B cell (primary cell): ENCODE results near the gene COL11A1. TPM values are rescaled to one million over a fixed set of nuclear protein-coding genes. Genes with fewer than 3 reads are reported as not detected.

ENCODE experiments used
- ATAC-seq: fragments of 200-7000 bp; cut with Tn5 transposase; one replicate; pipeline ENCODE4 v1.10.0; 2021; ENCODE audit warnings: low read depth, mild to moderate bottlenecking, moderate number of reproducible peaks, moderate library complexity
- CTCF ChIA-PET: fragments of 350-600 bp; sonication (Branson Sonifier 250); formaldehyde crosslinking; loops from one replicate; lab custom pipeline; 2021; ENCODE audit warnings: antibody characterized with exemption, inconsistent platforms; lab: Charles Lee
- POLR2A ChIA-PET: fragments of 350-600 bp; sonication (Branson Sonifier 250); formaldehyde crosslinking; loops from one replicate; lab custom pipeline; 2021; ENCODE audit warnings: antibody characterized with exemption; lab: Charles Lee
- DNase-seq: peaks from one replicate; pipeline ENCODE4 v3.0.0; 2013
- H2AFZ ChIP-seq: 2 replicates; pipeline ENCODE4 v1.6.1; 2012; ENCODE audit warnings: mild to moderate bottlenecking, low read depth, low read length; ENCODE audit not compliant: insufficient read depth, poor library complexity, severe bottlenecking
- H3K27ac ChIP-seq, 2 donors: 1 replicate in 1 of 2; 2 replicates in 1 of 2; pipeline ENCODE4 v1.5.1; 2012 to 2013; ENCODE audit warnings: low read length in 2 of 2, mild to moderate bottlenecking in 2 of 2, moderate library complexity in 1 of 2
- H3K27me3 ChIP-seq, 4 experiments: fragments of 200-600 bp in 1 of 4; sonication (generic) in 1 of 4; replicated peaks in 1 of 4; 1 replicate in 2 of 4; 2 replicates in 2 of 4; pipeline versions ENCODE4 v1.6.1 to v1.7.0; 2013 to 2016; ENCODE audit warnings: low read length in 3 of 4, mild to moderate bottlenecking in 2 of 4, mixed read lengths in 1 of 4, moderate library complexity in 1 of 4; ENCODE audit not compliant: insufficient read depth in 4 of 4, control insufficient read depth in 3 of 4; ENCODE audit errors: control extremely low read depth in 1 of 4
- H3K36me3 ChIP-seq, 2 experiments: replicated peaks in 1 of 2; 1 replicate in 1 of 2; 2 replicates in 1 of 2; pipeline versions ENCODE4 v1.6.1 to v1.7.1; 2013; ENCODE audit warnings: low read length in 1 of 2; ENCODE audit not compliant: insufficient read depth in 2 of 2, control insufficient read depth in 1 of 2; ENCODE audit errors: control extremely low read depth in 1 of 2, extremely low read depth in 1 of 2
- H3K4me1 ChIP-seq, 2 donors: fragments of 200-600 bp in 1 of 2; sonication (generic) in 1 of 2; 1 replicate in 1 of 2; 2 replicates in 1 of 2; pipeline versions ENCODE4 v1.5.1 to v1.6.1; 2013 to 2017; ENCODE audit warnings: low read length in 2 of 2; ENCODE audit not compliant: control insufficient read depth in 2 of 2, insufficient read depth in 2 of 2
- H3K4me2 ChIP-seq: replicated peaks from 2 replicates; pipeline ENCODE3; 2012; ENCODE audit warnings: mild to moderate bottlenecking, low read depth, low read length; ENCODE audit not compliant: poor library complexity, severe bottlenecking
- H3K4me3 ChIP-seq, 5 experiments: fragments of 200-600 bp in 1 of 5; sonication (generic) in 1 of 5; 1 replicate in 3 of 5; 2 replicates in 2 of 5; pipeline versions ENCODE4 v1.5.1 to v1.7.0; 2011 to 2016; ENCODE audit warnings: low read length in 4 of 5, mild to moderate bottlenecking in 4 of 5, low read depth in 2 of 5, control low read depth in 1 of 5, moderate library complexity in 1 of 5; ENCODE audit not compliant: insufficient read depth in 1 of 5; ENCODE audit errors: control extremely low read depth in 1 of 5, extremely low read depth in 1 of 5
- H3K79me2 ChIP-seq: fragments of 200-600 bp; sonication (generic); one replicate; pipeline ENCODE4 v1.6.0; 2016; ENCODE audit warnings: low read length; ENCODE audit not compliant: control insufficient read depth, insufficient read depth
- H3K9ac ChIP-seq: fragments of 200-600 bp; sonication (generic); 2 replicates; pipeline ENCODE4 v1.6.1; 2017; ENCODE audit warnings: mild to moderate bottlenecking, low read length, moderate library complexity
- H3K9me3 ChIP-seq, 3 donors: one replicate each; pipeline versions ENCODE4 v1.6.1 to v1.7.1; 2013; ENCODE audit warnings: low read length in 2 of 3; ENCODE audit not compliant: control insufficient read depth in 2 of 3, insufficient read depth in 1 of 3; ENCODE audit errors: control extremely low read depth in 1 of 3
- H4K20me1 ChIP-seq: 2 replicates; pipeline ENCODE4 v1.6.0; 2012; ENCODE audit warnings: mild to moderate bottlenecking, low read length; ENCODE audit not compliant: insufficient read depth, control insufficient read depth, poor library complexity, severe bottlenecking
- H3K27ac Mint-ChIP-seq: one replicate; pipeline ENCODE4 v1.8.0; 2021; ENCODE audit warnings: mixed read lengths
- H3K27me3 Mint-ChIP-seq: one replicate; pipeline ENCODE4 v1.8.0; 2021; ENCODE audit warnings: mixed read lengths
- H3K4me1 Mint-ChIP-seq: one replicate; pipeline ENCODE4 v1.8.0; 2021; ENCODE audit warnings: mixed read lengths
- H3K4me3 Mint-ChIP-seq: one replicate; pipeline ENCODE4 v1.8.0; 2021; ENCODE audit warnings: mixed read lengths
- H3K9me3 Mint-ChIP-seq: one replicate; pipeline ENCODE4 v1.8.0; 2022; ENCODE audit warnings: mixed read lengths; ENCODE audit not compliant: insufficient read depth
- EZH2 ChIP-seq: IDR thresholded peaks from 2 replicates; pipeline ENCODE4 v1.6.1; 2012; ENCODE audit warnings: borderline replicate concordance, low read depth, mild to moderate bottlenecking, moderate library complexity, low read length; ENCODE audit not compliant: insufficient read depth, poor library complexity, severe bottlenecking
- WGBS: methylation state at CpG from one replicate; pipeline ENCODE4 v1.1.5; 2013; ENCODE audit warnings: missing lambda C conversion rate; ENCODE audit not compliant: insufficient coverage; 5-methylcytosine and 5-hydroxymethylcytosine counted together
- intact Hi-C: fragments of 100-400 bp; cut with micrococcal nuclease; formaldehyde crosslinking; loops from one replicate; pipeline ENCODE4 v1.10.0; 2022
- polyA plus RNA-seq: library from polyadenylated mRNA; depleted of rRNA; stranded (reverse); fragments of >200 nt; gene quantifications from 2 replicates; pipeline ENCODE4 v1.2.3, GENCODE V29; 2012
- total RNA-seq, 2 donors: library from RNA; stranded (reverse); fragments of 120-200 nt in 1 of 2; gene quantifications; 1 replicate in 1 of 2; 2 replicates in 1 of 2; pipeline versions ENCODE4 v1.2.3 to v1.2.4, GENCODE V29; 2013 to 2022
- TF ChIP-seq, protein P1 (sequence below): fragments of 200-600 bp; IDR thresholded peaks from one replicate; pipeline ENCODE4 v1.8.0; 2022; ENCODE audit warnings: antibody characterized with exemption, mild to moderate bottlenecking

COL11A1 gene
- total and polyA plus RNA-seq, 2 donors (not counting 1 experiment from before 2014, with no cell fraction given) = not detected

DNA sequence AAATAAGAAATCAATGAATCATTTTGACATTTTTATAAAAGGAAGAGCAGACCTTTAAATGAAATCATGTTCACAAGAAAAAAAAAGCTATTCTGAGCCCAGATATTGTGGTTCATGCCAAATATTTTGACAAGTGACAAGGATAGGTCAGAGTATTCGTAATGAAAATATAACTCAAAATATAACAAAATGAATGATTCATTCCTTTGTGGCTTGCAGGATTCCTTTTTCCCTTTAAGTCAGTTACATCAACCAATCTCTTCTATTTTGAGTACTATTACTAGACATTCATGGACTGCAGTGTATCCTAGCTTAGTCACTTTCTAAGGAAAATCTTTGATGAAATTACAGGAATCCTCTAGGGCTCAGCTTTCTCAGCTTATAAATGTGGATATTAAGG lies 188.7 kb downstream of the COL11A1 start:
- Mint-ChIP-seq H3K4me1 (no peaks in the 10 kb centered on the region), H3K27ac (no peak overlapping the region), H3K27me3 (no peaks in the 10 kb centered on the region), H3K4me3 (no peak overlapping the region), H3K9me3 (no peaks in the 10 kb centered on the region)
- TF ChIP-seq, protein P1, sequence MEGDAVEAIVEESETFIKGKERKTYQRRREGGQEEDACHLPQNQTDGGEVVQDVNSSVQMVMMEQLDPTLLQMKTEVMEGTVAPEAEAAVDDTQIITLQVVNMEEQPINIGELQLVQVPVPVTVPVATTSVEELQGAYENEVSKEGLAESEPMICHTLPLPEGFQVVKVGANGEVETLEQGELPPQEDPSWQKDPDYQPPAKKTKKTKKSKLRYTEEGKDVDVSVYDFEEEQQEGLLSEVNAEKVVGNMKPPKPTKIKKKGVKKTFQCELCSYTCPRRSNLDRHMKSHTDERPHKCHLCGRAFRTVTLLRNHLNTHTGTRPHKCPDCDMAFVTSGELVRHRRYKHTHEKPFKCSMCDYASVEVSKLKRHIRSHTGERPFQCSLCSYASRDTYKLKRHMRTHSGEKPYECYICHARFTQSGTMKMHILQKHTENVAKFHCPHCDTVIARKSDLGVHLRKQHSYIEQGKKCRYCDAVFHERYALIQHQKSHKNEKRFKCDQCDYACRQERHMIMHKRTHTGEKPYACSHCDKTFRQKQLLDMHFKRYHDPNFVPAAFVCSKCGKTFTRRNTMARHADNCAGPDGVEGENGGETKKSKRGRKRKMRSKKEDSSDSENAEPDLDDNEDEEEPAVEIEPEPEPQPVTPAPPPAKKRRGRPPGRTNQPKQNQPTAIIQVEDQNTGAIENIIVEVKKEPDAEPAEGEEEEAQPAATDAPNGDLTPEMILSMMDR = no peak
- no peak for TF ChIP-seq EZH2
- Histone ChIP-seq H3K4me2 (no peak overlapping the region), H3K4me3 (no peak overlapping the region), H3K4me1 (no peaks in the 10 kb centered on the region), H4K20me1 (no peaks in the 10 kb centered on the region), H3K9ac (no peak overlapping the region), H2AFZ (no peak overlapping the region), H3K9me3 (no peaks in the 10 kb centered on the region), H3K27me3 (no peaks in the 10 kb centered on the region), H3K36me3 (no peaks in the 10 kb centered on the region), H3K27ac (no peak overlapping the region), H3K79me2 (no peaks in the 10 kb centered on the region)
- intact Hi-C loops = no loop called here
- WGBS = no CpG with 5 or more reads among the region's 1 CpG
- DNase-seq = no peak
- ATAC-seq = no peak
- ChIA-PET POLR2A (no interaction called here), CTCF (no interaction called here)

DNA sequence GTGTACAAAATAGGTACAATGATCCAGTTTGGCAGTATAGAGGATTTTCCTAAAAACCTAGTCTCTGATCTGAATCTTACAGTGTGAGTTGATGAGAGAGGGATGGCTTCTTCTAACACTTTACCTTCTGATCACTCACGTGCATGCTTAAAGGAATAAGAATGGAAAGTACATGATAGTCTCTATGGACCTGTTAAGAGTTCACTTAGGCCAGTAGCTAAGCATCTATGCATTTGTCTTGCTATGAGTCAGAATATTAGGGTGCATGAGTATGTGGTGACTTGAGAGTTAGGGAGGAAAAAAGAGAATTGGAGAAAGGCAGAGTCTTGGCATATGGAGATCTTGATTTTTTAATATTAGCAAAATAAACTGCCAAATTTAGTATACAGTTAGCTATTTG lies 206.3 kb downstream of the COL11A1 start:
- no peak overlapping the region for H3K9ac ChIP-seq
- ChIA-PET POLR2A (no interaction called here), CTCF (no interaction called here)
- H3K27ac Mint-ChIP-seq = no peak overlapping the region
- no peaks in the 10 kb centered on the region for H4K20me1 ChIP-seq
- H3K4me3 ChIP-seq = no peak overlapping the region
- peaks cover 0 to 3% (median 0%) of the 10 kb centered on the region in 3 donors for H3K9me3 ChIP-seq
- no peaks in the 10 kb centered on the region for H3K4me1 ChIP-seq
- no peaks in the 10 kb centered on the region for H3K36me3 ChIP-seq
- no peaks in the 10 kb centered on the region for H3K27me3 ChIP-seq
- H3K27me3 Mint-ChIP-seq = no peaks in the 10 kb centered on the region
- H2AFZ ChIP-seq = no peak overlapping the region
- no CpG with 5 or more reads among the region's 1 CpG for WGBS
- H3K79me2 ChIP-seq = no peaks in the 10 kb centered on the region
- H3K4me2 ChIP-seq = no peak overlapping the region
- H3K4me3 Mint-ChIP-seq = no peak overlapping the region
- DNase-seq (no peak), ATAC-seq (no peak)
- intact Hi-C loops = no loop called here
- no peak overlapping the region for H3K27ac ChIP-seq
- H3K9me3 Mint-ChIP-seq = peaks cover 2% of the 10 kb centered on the region
- no peak for TF ChIP-seq EZH2
- TF ChIP-seq, protein P1 = no peak
- H3K4me1 Mint-ChIP-seq = no peaks in the 10 kb centered on the region
